Neural cell (in vitro differentiated cells): ENCODE measurements around the gene KIF18B. TPM values are rescaled to one million over a fixed set of nuclear protein-coding genes. Genes with fewer than 3 reads are reported as not detected.

ENCODE experiments used
- H2AFZ ChIP-seq: fragments of 200-600, 300-800 bp; sonication (generic), shearing (Covaris generic); 2 replicates; pipeline ENCODE4 v1.6.0; 2014; ENCODE audit warnings: low read depth, mild to moderate bottlenecking, antibody characterized with exemption, low read length, moderate library complexity
- H3F3A ChIP-seq: fragments of 200-600 bp; shearing (Covaris generic); 2 replicates; pipeline ENCODE4 v1.6.1; 2016; ENCODE audit warnings: mild to moderate bottlenecking, moderate library complexity, mixed read lengths, antibody characterized with exemption, low read length; ENCODE audit not compliant: insufficient read depth, poor library complexity, severe bottlenecking
- H3K27ac ChIP-seq: fragments of 200-600, 300-800 bp; sonication (generic), shearing (Covaris generic); 2 replicates; pipeline ENCODE4 v1.5.1; 2014; ENCODE audit warnings: mild to moderate bottlenecking, low read length, moderate library complexity
- H3K27me3 ChIP-seq: fragments of 300-800, 200-600 bp; sonication (generic), shearing (Covaris generic); 2 replicates; pipeline ENCODE4 v1.6.0; 2014; ENCODE audit warnings: mild to moderate bottlenecking, low read depth, low read length, moderate library complexity; ENCODE audit not compliant: insufficient read depth
- H3K36me3 ChIP-seq: fragments of 300-800, 200-600 bp; sonication (generic), shearing (Covaris generic); 2 replicates; pipeline ENCODE4 v1.5.1; 2014; ENCODE audit warnings: mild to moderate bottlenecking, antibody characterized with exemption, low read length, moderate library complexity; ENCODE audit not compliant: insufficient read depth
- H3K4me2 ChIP-seq: fragments of 300-800, 200-600 bp; sonication (generic), shearing (Covaris generic); 2 replicates; pipeline ENCODE4 v1.6.0; 2014; ENCODE audit warnings: mild to moderate bottlenecking, low read length
- H3K4me3 ChIP-seq: fragments of 300-800, 200-600 bp; sonication (generic), shearing (Covaris generic); 2 replicates; pipeline ENCODE4 v1.5.1; 2014; ENCODE audit warnings: mild to moderate bottlenecking, low read length, moderate library complexity
- H3K79me2 ChIP-seq: fragments of 200-600 bp; shearing (Covaris generic); replicated peaks from 2 replicates; pipeline ENCODE4 v1.6.0; 2014; ENCODE audit warnings: mild to moderate bottlenecking, low read length, moderate library complexity; ENCODE audit not compliant: insufficient read depth
- H3K9ac ChIP-seq: fragments of 300-800, 200-600 bp; sonication (generic), shearing (Covaris generic); 2 replicates; pipeline ENCODE4 v1.6.1; 2016; ENCODE audit warnings: mild to moderate bottlenecking, low read length, mixed read lengths
- H3K9me2 ChIP-seq: fragments of 200-600 bp; shearing (Covaris generic); 2 replicates; pipeline ENCODE4 v1.6.1; 2016; ENCODE audit warnings: mild to moderate bottlenecking, low read length, mixed read lengths; ENCODE audit not compliant: insufficient read depth
- H3K9me3 ChIP-seq: fragments of 200-600, 300-800 bp; sonication (generic), shearing (Covaris generic); 2 replicates; pipeline ENCODE4 v1.6.1; 2016; ENCODE audit warnings: mild to moderate bottlenecking, mixed run types, low read length, moderate library complexity, mixed read lengths
- H4K20me1 ChIP-seq: fragments of 200-600 bp; shearing (Covaris generic); 2 replicates; pipeline ENCODE4 v1.6.1; 2016; ENCODE audit warnings: mild to moderate bottlenecking, mixed run types; ENCODE audit not compliant: insufficient read depth
- CTCF ChIP-seq: fragments of 450-650 bp; IDR thresholded peaks from 2 replicates; pipeline ENCODE4 v1.5.1; 2014; ENCODE audit warnings: antibody characterized with exemption, mild to moderate bottlenecking, moderate library complexity; ENCODE audit not compliant: poor library complexity, severe bottlenecking
- EP300 ChIP-seq: fragments of 450-650 bp; conservative IDR thresholded peaks from 2 replicates; pipeline ENCODE4 v1.6.1; 2014; ENCODE audit warnings: antibody characterized with exemption, mild to moderate bottlenecking, moderate library complexity; ENCODE audit not compliant: poor library complexity, severe bottlenecking
- EZH2 ChIP-seq: fragments of 200-600, 300-800 bp; shearing (Covaris generic), sonication (generic); IDR thresholded peaks from 2 replicates; pipeline ENCODE4 v1.6.1; 2014; ENCODE audit warnings: antibody characterized with exemption, low read length, borderline replicate concordance, mild to moderate bottlenecking; ENCODE audit not compliant: insufficient read depth, poor library complexity, severe bottlenecking
- MXI1 ChIP-seq: fragments of 450-650 bp; conservative IDR thresholded peaks from 2 replicates; pipeline ENCODE4 v1.6.1; 2014; ENCODE audit warnings: antibody characterized with exemption, mild to moderate bottlenecking; ENCODE audit not compliant: poor library complexity, severe bottlenecking
- POLR2AphosphoS5 ChIP-seq: IDR thresholded peaks from 2 replicates; pipeline ENCODE4 v1.6.1; 2012
- RAD21 ChIP-seq: fragments of 450-650 bp; conservative IDR thresholded peaks from 2 replicates; pipeline ENCODE4 v1.6.1; 2014; ENCODE audit warnings: antibody characterized with exemption, mild to moderate bottlenecking, moderate library complexity
- REST ChIP-seq: IDR thresholded peaks from 2 replicates; pipeline ENCODE4 v1.6.1; 2012; ENCODE audit warnings: borderline replicate concordance
- SMC3 ChIP-seq: fragments of 450-650 bp; conservative IDR thresholded peaks from 2 replicates; pipeline ENCODE4 v1.6.1; 2014; ENCODE audit warnings: antibody characterized with exemption, mild to moderate bottlenecking, moderate library complexity; ENCODE audit not compliant: poor library complexity
- TAF1 ChIP-seq: IDR thresholded peaks from 2 replicates; pipeline ENCODE4 v1.6.1; 2012; ENCODE audit warnings: low read depth
- polyA plus RNA-seq: library from polyadenylated mRNA; depleted of rRNA; stranded (reverse); fragments of >200 nt; gene quantifications from 2 replicates; pipeline ENCODE4 v1.2.3, GENCODE V29; 2014

The KIF18B gene
- polyA plus RNA-seq, 1 donor from 2014 or later: 0.10 TPM

GRCh38 chr17:44932096-44932786 lies 15.3 kb downstream of the KIF18B start:
- no peak overlapping the region for H3K9ac ChIP-seq
- H3F3A ChIP-seq: no peaks in the 10 kb centered on the region
- no peak overlapping the region for H3K4me3 ChIP-seq
- no peak overlapping the region for H2AFZ ChIP-seq
- no peaks in the 10 kb centered on the region for H4K20me1 ChIP-seq
- H3K9me3 ChIP-seq: no peaks in the 10 kb centered on the region
- no peaks in the 10 kb centered on the region for H3K36me3 ChIP-seq
- H3K27me3 ChIP-seq: no peaks in the 10 kb centered on the region
- TF ChIP-seq SMC3 (no peak), REST (no peak)
- H3K79me2 ChIP-seq: peaks cover under 1% of the 10 kb centered on the region
- H3K27ac ChIP-seq: no peak overlapping the region
- no peaks in the 10 kb centered on the region for H3K9me2 ChIP-seq
- H3K4me2 ChIP-seq: no peak overlapping the region

GRCh38 chr17:44931376-44931775 lies 16.2 kb downstream of the KIF18B start:
- H3K9ac ChIP-seq: no peak overlapping the region
- H2AFZ ChIP-seq: no peak overlapping the region
- no peaks in the 10 kb centered on the region for H3K9me2 ChIP-seq
- no peak overlapping the region for H3K27ac ChIP-seq
- no peaks in the 10 kb centered on the region for H3K36me3 ChIP-seq
- no peaks in the 10 kb centered on the region for H3K9me3 ChIP-seq
- H3F3A ChIP-seq: no peaks in the 10 kb centered on the region
- no peaks in the 10 kb centered on the region for H3K27me3 ChIP-seq
- no peak overlapping the region for H3K4me2 ChIP-seq
- H3K4me3 ChIP-seq: no peak overlapping the region
- H4K20me1 ChIP-seq: no peaks in the 10 kb centered on the region
- no peaks in the 10 kb centered on the region for H3K79me2 ChIP-seq
- no peak for TF ChIP-seq MXI1
- TF ChIP-seq EZH2: no peak
- no peak for TF ChIP-seq RAD21
- TF ChIP-seq SMC3: no peak
- TF ChIP-seq TAF1: no peak

GRCh38 chr17:44930667-44931066 lies 16.9 kb downstream of the KIF18B start:
- H3K79me2 ChIP-seq: no peaks in the 10 kb centered on the region
- TF ChIP-seq RAD21 (no peak), TAF1 (no peak), REST (no peak), SMC3 (no peak), CTCF (no peak), EP300 (no peak), MXI1 (no peak), POLR2AphosphoS5 (no peak), EZH2 (no peak)
- no peaks in the 10 kb centered on the region for H4K20me1 ChIP-seq
- no peak overlapping the region for H3K9ac ChIP-seq
- no peaks in the 10 kb centered on the region for H3K9me2 ChIP-seq
- no peaks in the 10 kb centered on the region for H3K27me3 ChIP-seq
- H3K4me3 ChIP-seq: no peak overlapping the region
- H3K9me3 ChIP-seq: no peaks in the 10 kb centered on the region
- no peaks in the 10 kb centered on the region for H3K36me3 ChIP-seq
- H2AFZ ChIP-seq: no peak overlapping the region
- no peak overlapping the region for H3K27ac ChIP-seq
- H3F3A ChIP-seq: no peaks in the 10 kb centered on the region
- no peak overlapping the region for H3K4me2 ChIP-seq
